ENCODE data around the gene PYGM. TPM values are rescaled to one million over a fixed set of nuclear protein-coding genes. Genes with fewer than 3 reads are reported as not detected.

Gene PYGM
- total and polyA plus RNA-seq, 2 of the 13 experiments (the other 11 are each of a cell fraction or from before 2014, with no cell fraction given) = 0.11 to 0.12 TPM

DNA sequence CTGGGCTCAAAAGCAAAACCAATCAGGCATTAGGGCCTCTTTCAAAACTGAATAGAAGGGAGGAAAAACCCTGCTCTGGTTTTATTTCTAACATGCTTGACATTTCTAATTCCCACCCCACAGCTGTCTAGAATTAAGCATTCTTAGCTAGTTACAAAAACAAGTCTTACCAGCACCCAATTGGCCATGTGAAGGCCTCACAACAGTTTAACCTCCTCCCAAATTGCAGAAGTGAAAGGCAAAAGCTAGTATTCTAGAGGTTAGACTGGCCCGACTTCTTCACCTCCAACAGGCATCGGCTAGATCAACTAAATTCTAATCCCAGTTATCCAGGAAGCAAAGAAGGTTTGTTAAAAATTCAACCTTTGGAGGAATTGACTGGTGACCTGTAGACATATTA is 12.1 kb upstream of the PYGM start:
- POLR2A ChIA-PET = interaction anchor here (1.6 kb wide), 1 partner anchor 8 kb away, joined by 4 read pairs; no protein-coding TSS in a partner anchor
- Histone ChIP-seq H3K27me3 (ENCODE audit: control insufficient read depth in 1 of 2, insufficient read depth in 2 of 2, low read length in 2 of 2) (no peaks in the 10 kb centered on the region; a peak in 1 of 5 replicates), H4K20me1 (ENCODE audit: insufficient read depth, low read length) (peaks cover 97% of the 10 kb centered on the region), H2AFZ (ENCODE audit: low read length) (no peak overlapping the region), H3K36me3 (replicated peaks in 1 of 2; ENCODE audit: control insufficient read depth in 1 of 2, insufficient read depth in 2 of 2, low read length in 2 of 2) (peaks cover 62 to 97% of the 10 kb centered on the region in 2 experiments), H3K4me1 (ENCODE audit: insufficient read depth, low read length) (peaks cover 41% of the 10 kb centered on the region), H3K4me3 (replicated peaks in 1 of 3; ENCODE audit: insufficient read depth in 1 of 3, low read depth in 2 of 3, low read length in 3 of 3) (no peak overlapping the region), H3K9me3 (ENCODE audit: low read length) (no peaks in the 10 kb centered on the region), H3K79me2 (ENCODE audit: insufficient read depth, low read length) (peaks cover 54% of the 10 kb centered on the region), H3K4me2 (ENCODE audit: low read depth, low read length) (no peak overlapping the region), H3K27ac (ENCODE audit: extremely low read length, insufficient read depth, low read length) (no peak overlapping the region), H3K9ac (ENCODE audit: insufficient read depth, low read depth, low read length) (no peak overlapping the region)
- CTCF ChIA-PET (ENCODE audit: low intra/inter-chr PET ratio, low total read pairs) = no interaction called here
- in situ Hi-C loops (cut with HindIII; ENCODE audit: extremely low pct_ligation_motif_present, low pct_unique_long_range_greater_than_20kb) (no loop called here), intact Hi-C loops (cut with micrococcal nuclease; ENCODE audit: unreplicated experiment) (no loop called here)
- DNase-seq (ENCODE audit: low spot score) (no peak), FAIRE-seq (no peak), ATAC-seq (no peak)
- no TSS peak for BruUV-seq (replicated peaks)
- TF ChIP-seq ZNF44 (CRISPR knock-in tag; IDR thresholded peaks at IDR 0.05) = no peak
- TF ChIP-seq RBM22 (optimal IDR thresholded peaks at IDR 0.05; ENCODE audit: low read length) = peak; percentile 32
- TF ChIP-seq POLR2AphosphoS5 (IDR thresholded peaks at IDR 0.05; ENCODE audit: low read depth, low read length) = 0 out of 2 replicates have a peak, but pooled peaks have one; percentile 14
- no peak for TF ChIP-seq TAF15 (IDR thresholded peaks at IDR 0.05; ENCODE audit: low read depth, low read length, poor library complexity, severe bottlenecking)
- WGBS (ENCODE audit: low lambda C conversion rate) = 97% methylated on average over 2 of the region's 2 CpGs

DNA sequence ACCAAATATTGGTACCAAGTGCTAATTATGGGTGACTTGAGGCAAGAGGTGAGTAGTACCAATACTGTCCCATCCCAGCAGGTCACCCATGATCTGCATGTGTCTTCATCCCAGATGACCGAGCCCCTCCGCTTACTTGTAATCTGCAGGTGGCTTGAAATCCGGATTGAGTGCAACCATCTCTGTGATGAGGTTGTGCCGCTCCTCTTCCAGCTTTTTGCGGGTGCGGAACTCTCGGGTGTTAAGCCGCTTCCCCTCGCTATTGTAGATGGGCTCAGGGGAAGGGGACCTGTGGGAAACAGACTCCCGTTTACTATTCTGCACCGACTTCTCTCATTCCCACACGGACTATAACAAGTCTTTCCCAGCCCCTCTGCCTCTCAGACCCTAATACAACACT is 10.3 kb upstream of the PYGM start:
- Histone ChIP-seq H3K9me3 (ENCODE audit: low read length) (no peaks in the 10 kb centered on the region), H3K36me3 (replicated peaks in 1 of 2; ENCODE audit: control insufficient read depth in 1 of 2, insufficient read depth in 2 of 2, low read length in 2 of 2) (peaks cover 62 to 90% of the 10 kb centered on the region in 2 experiments), H3K79me2 (ENCODE audit: insufficient read depth, low read length) (peaks cover 37% of the 10 kb centered on the region), H3K4me3 (replicated peaks in 1 of 3; ENCODE audit: insufficient read depth in 1 of 3, low read depth in 2 of 3, low read length in 3 of 3) (no peak overlapping the region), H4K20me1 (ENCODE audit: insufficient read depth, low read length) (peaks cover 89% of the 10 kb centered on the region), H3K4me1 (ENCODE audit: insufficient read depth, low read length) (peaks cover 24% of the 10 kb centered on the region), H3K4me2 (ENCODE audit: low read depth, low read length) (no peak overlapping the region), H3K27me3 (ENCODE audit: control insufficient read depth in 1 of 2, insufficient read depth in 2 of 2, low read length in 2 of 2) (no peaks in the 10 kb centered on the region), H3K9ac (ENCODE audit: insufficient read depth, low read depth, low read length) (no peak overlapping the region), H2AFZ (ENCODE audit: low read length) (no peak overlapping the region), H3K27ac (ENCODE audit: extremely low read length, insufficient read depth, low read length) (no peak overlapping the region)
- FAIRE-seq = no peak
- CTCF ChIA-PET (ENCODE audit: low intra/inter-chr PET ratio, low total read pairs) = no interaction called here
- POLR2A ChIA-PET = interaction anchor here (1.2 kb wide), 1 partner anchor 9 kb away, joined by 3 read pairs; the partner anchor contains the start of gene SF1
- BruUV-seq (replicated peaks) = no TSS peak
- in situ Hi-C loops (cut with HindIII; ENCODE audit: extremely low pct_ligation_motif_present, low pct_unique_long_range_greater_than_20kb) = no loop called here
- intact Hi-C loops (cut with micrococcal nuclease; ENCODE audit: unreplicated experiment) = no loop called here
- no peak for ATAC-seq
- over 99% methylated on average over 12 of the region's 12 CpGs for WGBS (ENCODE audit: low lambda C conversion rate)
- no peak for DNase-seq (ENCODE audit: low spot score)
- no peak for TF ChIP-seq ATF7 (IDR thresholded peaks at IDR 0.05)
- TF ChIP-seq ATF7 (CRISPR knock-in tag; IDR thresholded peaks at IDR 0.05) = no peak
- no peak for TF ChIP-seq ONECUT2 (CRISPR knock-in tag; IDR thresholded peaks at IDR 0.05)
- TF ChIP-seq, protein P1, sequence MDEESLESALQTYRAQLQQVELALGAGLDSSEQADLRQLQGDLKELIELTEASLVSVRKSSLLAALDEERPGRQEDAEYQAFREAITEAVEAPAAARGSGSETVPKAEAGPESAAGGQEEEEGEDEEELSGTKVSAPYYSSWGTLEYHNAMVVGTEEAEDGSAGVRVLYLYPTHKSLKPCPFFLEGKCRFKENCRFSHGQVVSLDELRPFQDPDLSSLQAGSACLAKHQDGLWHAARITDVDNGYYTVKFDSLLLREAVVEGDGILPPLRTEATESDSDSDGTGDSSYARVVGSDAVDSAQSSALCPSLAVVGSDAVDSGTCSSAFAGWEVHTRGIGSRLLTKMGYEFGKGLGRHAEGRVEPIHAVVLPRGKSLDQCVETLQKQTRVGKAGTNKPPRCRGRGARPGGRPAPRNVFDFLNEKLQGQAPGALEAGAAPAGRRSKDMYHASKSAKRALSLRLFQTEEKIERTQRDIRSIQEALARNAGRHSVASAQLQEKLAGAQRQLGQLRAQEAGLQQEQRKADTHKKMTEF (CRISPR knock-in tag; IDR thresholded peaks at IDR 0.05) = no peak
- no peak for TF ChIP-seq SALL1 (CRISPR knock-in tag; IDR thresholded peaks at IDR 0.05)
- TF ChIP-seq MEIS2 (CRISPR knock-in tag; IDR thresholded peaks at IDR 0.05) = no peak
- TF ChIP-seq STAT5B (CRISPR knock-in tag; IDR thresholded peaks at IDR 0.05) = no peak
- no peak for TF ChIP-seq ZNF180 (CRISPR knock-in tag; IDR thresholded peaks at IDR 0.05; ENCODE audit: borderline replicate concordance, low read depth)
- no peak for TF ChIP-seq ZNF777 (CRISPR knock-in tag; IDR thresholded peaks at IDR 0.05)
- peak; percentile 36; the same call in 1 of the 2 replicates for TF ChIP-seq POLR2G (IDR thresholded peaks at IDR 0.05; ENCODE audit: low read depth, low read length)
- TF ChIP-seq ZNF547 (CRISPR knock-in tag; IDR thresholded peaks at IDR 0.05) = no peak
- TF ChIP-seq AGO2 (optimal IDR thresholded peaks at IDR 0.05; ENCODE audit: low read depth, low read length) = no peak
- no peak for TF ChIP-seq ZFY (CRISPR knock-in tag; IDR thresholded peaks at IDR 0.05)
- TF ChIP-seq POLR2A (IDR thresholded peaks at IDR 0.05; ENCODE audit: insufficient read depth in 1 of 2, low read depth in 2 of 2, low read length in 2 of 2) = peak in 1 of 2 experiments; percentile 38; a peak in 2 of 4 replicates
- TF ChIP-seq TRIM24 (CRISPR knock-in tag; IDR thresholded peaks at IDR 0.05) = no peak

All from HepG2 (cell line).